IPS-NIHi7 (cell line): ENCODE data around the gene PREP.
"Not testable (repeated sequence)": the region's sequence is repeated elsewhere in the genome, so short reads cannot be mapped to it uniquely, and the experiment has no call there.

Experiments used
- DNase-seq: peaks from one replicate; pipeline ENCODE4 v3.0.0; 2012; ENCODE audit warnings: mixed read lengths; ENCODE audit errors: extremely low spot score

The PREP gene

DNA sequence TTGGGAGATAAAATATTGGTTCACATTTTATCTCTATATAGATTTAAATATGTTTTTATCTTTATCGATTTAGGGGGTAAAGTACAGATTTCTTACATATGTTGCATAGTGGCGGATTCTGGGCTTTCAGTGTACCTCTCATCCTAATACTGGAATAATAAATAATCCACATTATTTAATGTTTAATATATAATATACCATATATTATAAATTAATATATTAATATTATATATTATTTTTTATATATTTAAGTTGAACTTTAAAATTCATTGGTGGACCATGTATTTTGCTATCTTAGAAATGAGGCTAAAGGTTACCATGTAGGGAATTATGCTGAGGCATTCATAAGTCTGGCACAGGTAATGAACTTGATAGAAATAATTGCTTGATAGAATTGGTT, 133.5 kb downstream of the PREP start:
- DNase-seq = no peak

DNA sequence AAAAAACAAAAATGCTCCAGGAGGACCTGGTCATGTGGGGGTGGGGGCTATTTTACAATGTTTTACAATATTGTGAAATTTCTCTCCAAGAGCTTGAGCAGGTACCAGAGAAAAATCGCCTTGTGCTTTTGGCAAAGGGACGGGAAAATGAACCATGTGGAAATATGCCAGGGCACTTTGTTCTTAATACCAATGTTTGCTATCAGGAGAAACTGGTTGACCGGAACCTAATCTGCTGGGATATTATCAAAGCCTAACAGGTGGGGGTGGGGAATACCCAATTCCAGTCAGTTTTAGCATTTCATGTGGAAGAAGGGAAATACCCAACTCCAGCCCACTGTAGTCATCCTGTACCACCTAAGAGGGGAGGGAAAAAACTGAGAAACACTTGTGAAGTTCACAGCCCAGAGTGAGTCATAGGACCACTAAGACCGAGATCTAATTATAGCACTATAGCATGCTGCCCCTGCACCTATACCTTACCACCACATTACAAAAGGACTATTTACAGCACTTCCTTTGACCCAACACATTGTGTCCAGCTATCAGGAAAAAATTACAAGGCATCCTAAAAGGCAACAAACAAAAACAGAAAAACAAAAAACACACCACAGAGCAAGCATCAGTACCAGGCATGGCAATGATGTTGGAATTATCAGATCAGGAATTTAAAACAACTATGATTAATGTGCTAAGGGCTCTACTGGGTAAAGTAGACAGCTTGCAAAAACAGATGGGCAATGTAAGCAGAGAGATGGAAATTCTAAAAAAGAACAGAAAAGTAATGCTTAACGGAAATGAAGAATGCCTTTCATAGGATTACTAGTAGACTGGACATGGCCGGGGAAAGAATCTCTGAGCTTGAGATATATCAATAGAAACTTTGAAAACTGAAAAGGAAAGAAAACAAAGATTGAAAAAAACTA, 138.9 kb downstream of the PREP start:
- DNase-seq = no peak

DNA sequence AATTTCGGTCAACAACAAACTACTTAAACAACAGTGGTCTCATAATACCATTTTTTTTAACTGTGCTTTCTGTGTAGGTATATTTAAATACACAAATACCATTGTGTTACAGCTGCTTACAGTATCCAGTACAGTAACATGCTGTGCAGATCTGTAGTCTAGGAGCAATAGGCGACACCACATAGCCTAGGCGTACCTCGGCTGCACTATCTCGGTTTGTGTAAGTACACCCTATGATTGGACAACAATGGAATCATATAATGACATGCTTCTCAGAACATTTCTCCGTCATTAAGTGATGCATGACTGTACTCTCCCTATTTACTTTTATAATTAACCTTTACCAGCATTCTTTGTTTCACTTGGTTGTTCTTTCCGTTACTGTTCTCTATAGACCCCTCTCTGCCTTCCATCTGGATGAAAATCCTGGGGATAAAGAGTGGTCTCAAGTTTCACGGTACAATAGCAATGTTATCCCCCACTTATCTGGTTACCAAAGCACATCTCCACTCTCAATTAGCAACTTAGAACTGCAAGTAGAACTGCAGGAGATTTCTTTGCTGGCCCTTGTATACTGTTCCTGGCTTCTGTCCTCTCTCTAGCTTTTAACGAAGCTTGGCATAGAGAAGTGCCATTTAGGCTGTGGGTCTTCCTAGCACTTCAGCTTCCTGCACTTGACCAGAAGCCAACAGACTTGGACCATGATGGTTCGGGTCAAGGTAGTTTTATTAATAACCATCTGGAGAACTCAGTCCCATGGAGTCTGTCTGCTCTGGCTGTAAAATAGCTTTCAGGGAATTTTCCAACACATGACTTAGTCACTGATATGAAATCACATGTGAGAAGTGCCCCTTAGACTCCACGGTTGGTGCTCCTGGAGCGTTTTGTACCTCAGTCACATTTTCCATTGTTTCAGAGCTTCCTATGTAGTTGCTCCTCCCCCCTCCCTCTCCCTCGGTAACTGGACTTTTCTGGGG, 142.7 kb downstream of the PREP start:
- DNase-seq = no peak

DNA sequence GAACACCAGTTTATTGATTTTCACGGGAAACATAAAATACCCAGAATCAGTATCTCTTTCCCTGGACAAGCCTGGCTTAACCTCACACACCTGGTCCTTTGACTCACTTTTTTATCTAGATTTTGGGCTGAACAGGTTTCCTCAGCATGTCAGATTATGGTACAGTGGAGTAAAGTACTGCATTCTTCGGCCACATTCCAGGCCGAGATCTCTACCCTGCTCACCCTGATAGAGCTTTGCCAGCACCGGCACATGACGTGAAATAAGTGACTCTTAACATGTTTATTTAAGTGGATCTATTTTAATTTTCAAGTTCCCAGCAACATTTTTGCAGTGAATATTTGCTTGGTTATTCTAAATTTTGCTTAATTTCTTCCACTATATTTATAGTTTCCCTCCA, 144.1 kb downstream of the PREP start:
- DNase-seq = no peak

DNA sequence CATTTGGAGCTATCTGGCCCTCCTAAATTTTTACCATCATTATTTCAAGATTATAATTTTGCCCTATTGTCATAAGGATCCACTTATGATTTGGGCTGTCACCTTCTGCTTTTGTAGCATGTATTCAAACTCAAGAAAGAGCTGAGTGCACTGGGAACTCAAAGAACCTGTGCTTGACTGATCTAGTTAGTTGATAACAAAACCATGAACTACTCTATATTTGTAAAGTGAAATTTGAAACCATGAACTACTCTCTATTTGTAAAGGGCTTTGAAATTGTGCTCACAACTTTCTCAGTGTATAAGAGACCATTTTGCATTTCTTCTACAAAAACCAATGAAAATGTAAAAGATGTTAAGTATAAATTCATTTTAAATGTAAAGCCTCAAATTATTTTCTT, 145.5 kb downstream of the PREP start:
- DNase-seq = no peak

DNA sequence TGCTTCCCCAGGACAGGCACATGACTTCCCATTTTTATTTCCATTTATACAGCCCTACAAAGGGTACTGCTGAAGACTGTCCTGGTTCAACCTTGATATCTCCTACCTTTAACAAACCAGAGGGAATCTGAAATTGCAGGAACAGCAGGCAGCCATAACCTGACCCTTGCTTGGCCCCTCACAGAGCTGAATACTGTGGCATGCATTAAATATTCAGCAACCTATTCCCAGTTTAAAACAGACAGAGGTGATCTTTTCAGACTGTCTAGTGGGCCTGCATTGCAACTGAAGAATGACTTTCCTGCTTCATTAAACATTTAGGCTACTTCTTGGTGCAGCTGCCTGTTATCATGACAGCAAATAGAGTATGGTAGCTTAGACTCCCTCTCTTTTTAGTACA, 146.3 kb downstream of the PREP start:
- DNase-seq = no peak

DNA sequence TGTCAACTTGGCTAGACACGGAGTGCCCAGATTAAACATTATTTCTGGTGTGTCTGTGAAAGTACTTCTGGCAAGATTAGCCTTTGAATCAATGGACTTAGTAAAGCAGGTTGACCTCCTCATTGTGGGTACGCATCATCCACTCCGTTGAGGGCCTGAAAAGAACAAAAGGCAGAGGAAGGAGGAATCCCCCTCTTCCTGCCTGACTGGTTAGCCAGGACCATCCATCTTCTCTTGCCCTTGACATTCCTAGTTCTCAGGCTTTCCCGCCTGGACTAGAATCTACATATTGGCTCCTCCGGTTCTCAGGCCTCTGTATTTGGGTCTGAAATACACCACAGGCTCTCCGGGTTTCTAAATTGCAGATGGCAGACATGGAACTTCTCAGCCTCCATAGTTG, 149.1 kb downstream of the PREP start:
- DNase-seq = no peak

DNA sequence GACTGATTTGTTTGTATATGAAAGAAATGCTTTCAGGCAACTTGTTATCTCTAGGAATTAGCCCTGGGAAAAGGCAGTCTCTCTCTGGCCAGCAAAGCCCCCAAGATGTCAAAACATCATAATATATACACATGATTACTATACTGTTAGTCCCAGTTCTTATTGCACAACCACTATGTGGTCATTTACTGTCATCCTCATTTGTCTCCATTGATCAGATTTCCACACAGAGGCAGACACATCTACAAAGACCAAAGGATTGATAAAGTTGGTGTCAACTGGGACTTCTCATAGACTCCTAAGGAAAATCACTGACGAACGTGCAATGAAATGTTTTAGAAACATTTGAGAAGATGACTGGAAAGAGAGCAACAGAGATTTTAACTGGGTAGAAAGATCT, 151.2 kb downstream of the PREP start:
- no peak for DNase-seq

DNA sequence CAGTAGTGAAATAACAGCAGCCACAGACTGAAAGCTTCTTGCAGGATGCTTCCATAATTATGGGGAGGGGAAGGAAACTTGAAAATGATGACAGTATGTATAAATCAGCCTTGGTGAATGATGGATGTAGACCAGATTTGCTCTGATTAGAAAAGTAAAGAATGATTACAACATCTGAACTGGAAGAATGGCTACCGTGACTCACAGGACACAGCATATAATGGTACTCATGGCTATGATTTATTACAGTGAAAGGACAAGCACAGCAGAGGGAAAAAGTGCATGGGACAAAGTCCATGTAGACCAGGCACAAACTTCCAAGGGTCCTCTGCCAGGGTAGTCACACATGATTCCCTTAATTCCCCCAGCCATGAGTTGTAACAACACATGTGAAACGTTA, 152.3 kb downstream of the PREP start:
- no peak for DNase-seq

DNA sequence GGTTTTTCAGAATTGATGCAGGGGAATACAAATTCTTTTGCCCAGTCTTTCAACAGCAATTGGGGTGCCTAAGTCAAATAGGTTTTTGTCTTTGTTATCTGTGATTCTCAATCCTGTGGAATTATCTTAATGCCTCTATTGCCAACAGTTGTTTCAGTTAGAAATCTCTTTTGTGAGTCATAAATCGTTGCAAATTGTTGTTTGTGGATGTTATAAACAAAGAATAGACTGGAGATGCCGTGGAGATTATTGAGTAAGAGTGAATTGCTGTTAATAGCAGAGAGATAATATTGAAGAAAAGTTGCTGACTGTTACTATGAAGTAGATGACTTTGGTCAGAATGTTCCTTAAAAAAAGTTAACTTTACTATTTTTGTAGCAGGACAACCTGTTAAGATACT, 159.4 kb downstream of the PREP start:
- no peak for DNase-seq

DNA sequence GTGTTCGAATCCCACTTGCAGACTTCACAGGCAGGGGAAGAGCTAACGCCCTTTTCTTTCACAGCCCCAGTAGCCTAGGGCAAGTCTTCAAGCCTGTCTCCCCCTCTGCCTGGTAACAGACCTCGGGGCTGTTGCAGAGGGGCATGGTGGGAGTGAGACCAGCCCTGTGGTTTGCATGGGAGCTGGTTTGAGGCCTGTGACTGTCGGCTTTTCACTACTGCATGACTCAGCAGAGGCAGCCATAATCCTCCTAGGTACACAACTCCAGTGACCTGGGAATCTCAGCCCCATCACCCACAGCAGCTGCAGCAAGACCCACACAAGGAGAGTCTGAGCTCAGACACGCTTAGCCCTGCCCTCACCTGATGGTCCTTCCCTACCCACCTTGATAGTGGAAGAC, 167.7 kb downstream of the PREP start:
- DNase-seq = no peak

DNA sequence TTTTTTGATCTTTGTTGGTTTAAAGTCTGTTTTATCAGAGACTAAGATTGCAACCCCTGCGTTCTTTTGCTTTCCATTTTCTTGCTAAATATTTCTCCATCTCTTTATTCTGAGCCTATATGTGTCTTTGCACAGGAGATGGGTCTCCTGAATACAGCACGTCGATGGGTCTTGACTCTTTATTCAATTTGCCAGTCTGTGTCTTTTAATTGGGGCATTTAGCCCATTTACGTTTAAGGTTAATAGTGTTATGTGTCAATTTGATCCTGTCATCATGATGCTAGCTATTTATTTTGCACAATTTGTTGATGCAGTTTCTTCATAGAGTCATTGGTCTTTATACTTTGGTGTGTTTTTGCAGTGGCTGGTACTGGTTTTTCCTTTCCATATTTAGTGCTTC, 171.1 kb downstream of the PREP start:
- DNase-seq = not testable (repeated sequence)
